ENCODE data around the gene CXCR1.
"Not testable (repeated sequence)": the region's sequence is repeated elsewhere in the genome, so short reads cannot be mapped to it uniquely, and the experiment has no call there.

CXCR1 gene

GRCh38 chr2:218155953-218156479, 10.7 kb downstream of the CXCR1 start:
- no peak for DNase-seq

- no peak for DNase-seq
Observed at GRCh38 chr2:218152777-218153176, 14.0 kb downstream of the CXCR1 start.

GRCh38 chr2:218152172-218152571, 14.6 kb downstream of the CXCR1 start:
- DNase-seq = no peak

- no peak for DNase-seq
Observed at GRCh38 chr2:218149848-218150440, 16.8 kb downstream of the CXCR1 start.

- no peak for DNase-seq
Observed at GRCh38 chr2:218149098-218149497, 17.7 kb downstream of the CXCR1 start.

- no peak for DNase-seq
Observed at GRCh38 chr2:218146056-218146455, 20.7 kb downstream of the CXCR1 start.

GRCh38 chr2:218145124-218145523, 21.6 kb downstream of the CXCR1 start:
- no peak for DNase-seq

- DNase-seq = no peak
Observed at GRCh38 chr2:218138047-218138446, 28.7 kb downstream of the CXCR1 start.

- no peak for DNase-seq
Observed at GRCh38 chr2:218137514-218137913, 29.2 kb downstream of the CXCR1 start.

- DNase-seq = no peak
Observed at GRCh38 chr2:218130822-218131221, 35.9 kb downstream of the CXCR1 start.

GRCh38 chr2:218130377-218130776, 36.4 kb downstream of the CXCR1 start:
- DNase-seq = no peak

- DNase-seq = no peak
Observed at GRCh38 chr2:218129458-218130135, 37.2 kb downstream of the CXCR1 start.

- DNase-seq = no peak
Observed at GRCh38 chr2:218128781-218129457, 37.8 kb downstream of the CXCR1 start.

GRCh38 chr2:218127929-218128455, 38.8 kb downstream of the CXCR1 start:
- DNase-seq = no peak

- DNase-seq = no peak
Observed at GRCh38 chr2:218125626-218126080, 41.1 kb downstream of the CXCR1 start, which contains the start of gene CXCR2. Gene CXCR2 (plus strand): TSS chr2:218126028. CDS start chr2:218134802, 8,774 bp downstream.

GRCh38 chr2:218125095-218125494, 41.7 kb downstream of the CXCR1 start:
- no peak for DNase-seq

GRCh38 chr2:218123986-218124385, 42.8 kb downstream of the CXCR1 start:
- DNase-seq = no peak

GRCh38 chr2:218122286-218122685, 44.5 kb downstream of the CXCR1 start:
- not testable (repeated sequence) for DNase-seq

- not testable (repeated sequence) for DNase-seq
Observed at GRCh38 chr2:218121789-218122188, 45.0 kb downstream of the CXCR1 start.

Data from fibroblast of skin of right quadriceps (primary cell).